SK-N-SH (cell line): ENCODE measurements around the gene LRP6. TPM values are rescaled to one million over a fixed set of nuclear protein-coding genes. Genes with fewer than 3 reads are reported as not detected.

ENCODE experiments used
- CTCF ChIA-PET: fragments of 300-600, 350-600 bp; formaldehyde crosslinking; extraction: SDS; loops from one replicate; lab custom pipeline; 2021; lab: Yijun Ruan, JAX
- POLR2A ChIA-PET: fragments of 350-600 bp; sonication (Branson Sonifier 250); formaldehyde crosslinking; extraction: SDS; loops from one replicate; lab custom pipeline; 2020; ENCODE audit warnings: antibody characterized with exemption, inconsistent platforms; lab: Yijun Ruan, JAX
- DNase-seq: peaks from one replicate; pipeline ENCODE4 v3.0.0; 2012
- H2AFZ ChIP-seq: fragments of 200-600 bp; sonication (generic); 2 replicates; pipeline ENCODE4 v1.8.1; 2016; ENCODE audit warnings: antibody characterized with exemption, mild to moderate bottlenecking, low read depth
- H3F3A ChIP-seq: fragments of 200-600 bp; sonication (generic); replicated peaks from 2 replicates; pipeline ENCODE3; 2016; ENCODE audit warnings: antibody characterized with exemption, mild to moderate bottlenecking; ENCODE audit not compliant: insufficient read depth
- H3K27ac ChIP-seq, 2 experiments: fragments of 200-500 bp in 1 of 2; fragments of 200-600 bp in 1 of 2; sonication (Bioruptor generic) in 1 of 2; sonication (generic), shearing (Covaris generic) in 1 of 2; 2 replicates each; pipeline versions ENCODE4 v1.5.1 to v1.6.1; 2014 to 2016; ENCODE audit warnings: low read depth in 2 of 2, inconsistent platforms in 1 of 2, low read length in 1 of 2, mild to moderate bottlenecking in 1 of 2, mixed read lengths in 1 of 2
- H3K27me3 ChIP-seq: fragments of 200-600 bp; sonication (generic), shearing (Covaris generic); 2 replicates; pipeline ENCODE4 v1.6.1; 2016; ENCODE audit warnings: mixed run types; ENCODE audit not compliant: insufficient read depth
- H3K36me3 ChIP-seq, 2 experiments: fragments of 200-500 bp in 1 of 2; fragments of 200-600 bp in 1 of 2; sonication (Bioruptor generic) in 1 of 2; sonication (generic) in 1 of 2; replicated peaks in 1 of 2; 2 replicates each; pipeline versions ENCODE3 to v1.5.1; 2014 to 2016; ENCODE audit warnings: low read length in 1 of 2, mild to moderate bottlenecking in 1 of 2; ENCODE audit not compliant: insufficient read depth in 2 of 2, control insufficient read depth in 1 of 2
- H3K4me1 ChIP-seq, 2 experiments: fragments of 200-500 bp in 1 of 2; fragments of 200-600 bp in 1 of 2; sonication (Bioruptor generic) in 1 of 2; sonication (generic), shearing (Covaris generic) in 1 of 2; 2 replicates each; pipeline versions ENCODE4 v1.5.1 to v1.6.1; 2014 to 2016; ENCODE audit warnings: low read depth in 1 of 2, low read length in 1 of 2, mixed run types in 1 of 2; ENCODE audit not compliant: insufficient read depth in 2 of 2, control insufficient read depth in 1 of 2
- H3K4me2 ChIP-seq: fragments of 200-600 bp; sonication (generic), shearing (Covaris generic); 2 replicates; pipeline ENCODE4 v1.6.1; 2017; ENCODE audit warnings: mixed run types
- H3K4me3 ChIP-seq, 2 experiments: fragments of 200-500 bp in 1 of 2; fragments of 200-600 bp in 1 of 2; sonication (Bioruptor generic) in 1 of 2; sonication (generic), shearing (Covaris generic) in 1 of 2; 2 replicates each; pipeline versions ENCODE4 v1.5.1 to v1.8.1; 2014 to 2016; ENCODE audit warnings: low read depth in 2 of 2, inconsistent platforms in 1 of 2, low read length in 1 of 2, mild to moderate bottlenecking in 1 of 2, mixed read lengths in 1 of 2, moderate library complexity in 1 of 2
- H3K79me2 ChIP-seq: fragments of 200-600 bp; sonication (generic); 2 replicates; pipeline ENCODE4 v1.8.1; 2017; ENCODE audit warnings: mild to moderate bottlenecking; ENCODE audit not compliant: insufficient read depth
- H3K9ac ChIP-seq: fragments of 200-600 bp; sonication (generic); 2 replicates; pipeline ENCODE4 v1.6.1; 2017; ENCODE audit warnings: mixed run types
- H3K9me2 ChIP-seq: fragments of 200-600 bp; sonication (generic); 2 replicates; pipeline ENCODE4 v1.6.1; 2017; ENCODE audit warnings: mixed run types
- H3K9me3 ChIP-seq: fragments of 200-600 bp; sonication (generic); 2 replicates; pipeline ENCODE4 v1.6.1; 2017; ENCODE audit warnings: mixed run types, mild to moderate bottlenecking, moderate library complexity
- H4K20me1 ChIP-seq: fragments of 200-600 bp; sonication (generic); 2 replicates; pipeline ENCODE4 v1.6.1; 2017; ENCODE audit warnings: mild to moderate bottlenecking, mixed run types; ENCODE audit not compliant: insufficient read depth
- CTCF ChIP-seq: fragments of 200-600 bp; sonication (generic); IDR thresholded peaks from 2 replicates; pipeline ENCODE4 v1.6.1; 2017; ENCODE audit warnings: antibody characterized with exemption, mild to moderate bottlenecking, moderate library complexity
- EP300 ChIP-seq, 2 experiments: IDR thresholded peaks; 2 replicates each; pipeline versions ENCODE4 v1.4.0 to v1.6.1; 2012; ENCODE audit warnings: borderline replicate concordance in 1 of 2, low read depth in 1 of 2, low read length in 1 of 2
- EZH2phosphoT487 ChIP-seq: fragments of 200-600 bp; sonication (generic); IDR thresholded peaks from 2 replicates; pipeline ENCODE4 v1.6.1; 2017; ENCODE audit warnings: low read depth, mixed run types, mild to moderate bottlenecking, antibody characterized with exemption, moderate library complexity, borderline replicate concordance
- FOSL2 ChIP-seq: IDR thresholded peaks from 2 replicates; pipeline ENCODE4 v1.4.0; 2012; ENCODE audit warnings: low read depth, mild to moderate bottlenecking, moderate library complexity, borderline replicate concordance
- FOXM1 ChIP-seq: IDR thresholded peaks from 2 replicates; pipeline ENCODE4 v1.4.0; 2012; ENCODE audit warnings: low read depth, mild to moderate bottlenecking
- GABPA ChIP-seq: IDR thresholded peaks from 2 replicates; pipeline ENCODE4 v1.4.0; 2012; ENCODE audit warnings: low read depth, mild to moderate bottlenecking
- GATA2 ChIP-seq: sonication (generic); formaldehyde crosslinking; IDR thresholded peaks from 2 replicates; pipeline ENCODE4 v1.5.0; 2020; ENCODE audit warnings: mild to moderate bottlenecking, missing genetic modification reagents
- MEF2A ChIP-seq: IDR thresholded peaks from 2 replicates; pipeline ENCODE4 v1.4.0; 2012; ENCODE audit warnings: low read depth, borderline replicate concordance
- MXI1 ChIP-seq: IDR thresholded peaks from 2 replicates; pipeline ENCODE4 v1.6.1; 2012; ENCODE audit warnings: mild to moderate bottlenecking, low read depth, low read length, improper control_type of control experiment
- NFIC ChIP-seq: IDR thresholded peaks from 2 replicates; pipeline ENCODE4 v1.4.0; 2012; ENCODE audit warnings: borderline replicate concordance
- PBX3 ChIP-seq: IDR thresholded peaks from 2 replicates; pipeline ENCODE4; 2012
- POLR2AphosphoS5 ChIP-seq: IDR thresholded peaks from 2 replicates; pipeline ENCODE4 v1.6.1; 2012; ENCODE audit warnings: low read depth, low read length
- SIN3A ChIP-seq: IDR thresholded peaks from 2 replicates; pipeline ENCODE4 v1.6.1; 2012; ENCODE audit warnings: low read depth, mild to moderate bottlenecking, low read length, moderate library complexity, borderline replicate concordance
- TCF12 ChIP-seq: IDR thresholded peaks from 2 replicates; pipeline ENCODE4 v1.4.0; 2012
- USF1 ChIP-seq: IDR thresholded peaks from 2 replicates; pipeline ENCODE4 v1.4.0; 2012; ENCODE audit warnings: low read depth, borderline replicate concordance
- YY1 ChIP-seq: IDR thresholded peaks from 2 replicates; pipeline ENCODE4 v1.4.0; 2012; ENCODE audit warnings: low read depth, mild to moderate bottlenecking
- ZBTB33 ChIP-seq: IDR thresholded peaks from 2 replicates; pipeline ENCODE4 v1.4.0; 2012; ENCODE audit warnings: low read depth, borderline replicate concordance
- WGBS: methylation state at CpG from one replicate; pipeline ENCODE4 v1.1.6; 2017; ENCODE audit warnings: low lambda C conversion rate; 5-methylcytosine and 5-hydroxymethylcytosine counted together
- polyA plus RNA-seq, 3 experiments: library from polyadenylated mRNA; depleted of rRNA; stranded (reverse); fragments of >200 nt; gene quantifications; 2 replicates each; pipeline ENCODE4 v1.2.3, GENCODE V29; 2012

LRP6 gene
- polyA plus RNA-seq, 1 of the 3 experiments (the other 2 are of a cell fraction): 13.7 TPM

- no peak for TF ChIP-seq CTCF
- TF ChIP-seq FOSL2: no peak
- TF ChIP-seq MXI1: no peak
- no peak for TF ChIP-seq FOXM1
- no peak for TF ChIP-seq EP300 (IDR thresholded peaks at IDR 0.05; ENCODE audit: borderline replicate concordance in 1 of 2, low read depth in 1 of 2, low read length in 1 of 2)
- no peak for TF ChIP-seq POLR2AphosphoS5
- no peak for TF ChIP-seq MEF2A
- TF ChIP-seq ZBTB33: no peak
Observed at GRCh38 chr12:12070674-12071656, 195.9 kb downstream of the LRP6 start, which contains the start of gene BCL2L14 (continued).

- no peaks in the 10 kb centered on the region; the same call in 1 of the 2 replicates for H3K27me3 ChIP-seq
- no peak overlapping the region for H3K4me2 ChIP-seq
- no peaks in the 10 kb centered on the region for H3K36me3 ChIP-seq
- 82% methylated on average over 14 of the region's 14 CpGs for WGBS
- H3K4me3 ChIP-seq: no peak overlapping the region
- no peaks in the 10 kb centered on the region for H3K9me2 ChIP-seq
- no peak overlapping the region for H3K27ac ChIP-seq
- TF ChIP-seq EZH2phosphoT487: no peak
- TF ChIP-seq GATA2 (CRISPR knock-in tag): no peak
- no peak for TF ChIP-seq PBX3
- TF ChIP-seq YY1: no peak
- TF ChIP-seq MEF2A: no peak
- no peak for TF ChIP-seq SIN3A
- TF ChIP-seq USF1: no peak
- no peak for TF ChIP-seq GABPA
- TF ChIP-seq NFIC: no peak
- no peak for TF ChIP-seq FOXM1
- TF ChIP-seq TCF12: no peak
- H4K20me1 ChIP-seq: no peaks in the 10 kb centered on the region
- DNase-seq: no peak
- CTCF ChIA-PET: no interaction called here
- no peak overlapping the region for H2AFZ ChIP-seq
- POLR2A ChIA-PET: no interaction called here
- H3K79me2 ChIP-seq: no peaks in the 10 kb centered on the region
- no peak overlapping the region for H3K9ac ChIP-seq
- no peaks in the 10 kb centered on the region for H3K9me3 ChIP-seq
- no peaks in the 10 kb centered on the region for H3K4me1 ChIP-seq
- no peaks in the 10 kb centered on the region for H3F3A ChIP-seq
Observed at GRCh38 chr12:12069821-12070548, 196.9 kb downstream of the LRP6 start.
